D341Med (cell line): ENCODE data around the gene CACNA2D4.
A peak's percentile ranks its signal among the peaks of the same experiment; 100 is the strongest.

Experiments
- DNase-seq: peaks from one replicate; pipeline ENCODE4 v3.0.0; 2012; ENCODE audit warnings: low spot score

CACNA2D4 gene

GRCh38 chr12:1934831-1935230 lies 16.4 kb upstream of the CACNA2D4 start:
- DNase-seq, result no peak

GRCh38 chr12:1934068-1934467 lies 15.6 kb upstream of the CACNA2D4 start:
- DNase-seq, result no peak

- DNase-seq, result peak; percentile 77
These were observed 15.0 kb upstream of the CACNA2D4 start for GRCh38 chr12:1933342-1934051.

GRCh38 chr12:1932264-1932777 lies 13.9 kb upstream of the CACNA2D4 start:
- DNase-seq, result no peak

- DNase-seq, result no peak
These were observed 13.2 kb upstream of the CACNA2D4 start for GRCh38 chr12:1931642-1932041.

- DNase-seq, result no peak
These were observed 12.5 kb upstream of the CACNA2D4 start for GRCh38 chr12:1930803-1931597.

GRCh38 chr12:1929985-1930802 lies 11.7 kb upstream of the CACNA2D4 start:
- DNase-seq, result no peak

- no peak for DNase-seq
These were observed 11.0 kb upstream of the CACNA2D4 start for GRCh38 chr12:1929241-1929984.

- no peak for DNase-seq
These were observed 10.1 kb upstream of the CACNA2D4 start for GRCh38 chr12:1928439-1929121.

GRCh38 chr12:1927751-1928351 lies 9.4 kb upstream of the CACNA2D4 start:
- no peak for DNase-seq

GRCh38 chr12:1927051-1927680 lies 8.7 kb upstream of the CACNA2D4 start:
- no peak for DNase-seq

GRCh38 chr12:1926251-1926657 lies 7.8 kb upstream of the CACNA2D4 start:
- DNase-seq, result no peak

- no peak for DNase-seq
These were observed 7.2 kb upstream of the CACNA2D4 start for GRCh38 chr12:1925684-1926006.

GRCh38 chr12:1924996-1925683 lies 6.7 kb upstream of the CACNA2D4 start:
- DNase-seq, result peak; percentile 22

- peak; percentile 12 for DNase-seq
These were observed 4.5 kb upstream of the CACNA2D4 start for GRCh38 chr12:1922985-1923384.

- DNase-seq, result peak; percentile 21
These were observed 3.7 kb upstream of the CACNA2D4 start for GRCh38 chr12:1922075-1922709.

- peak; percentile 19 for DNase-seq
These were observed 2.5 kb upstream of the CACNA2D4 start for GRCh38 chr12:1920971-1921370.

- no peak for DNase-seq
These were observed 2.0 kb upstream of the CACNA2D4 start for GRCh38 chr12:1920436-1920835.

GRCh38 chr12:1919763-1920162 lies 1.3 kb upstream of the CACNA2D4 start:
- DNase-seq, result no peak
